Trophoblast cell (in vitro differentiated cells and primary cell): ENCODE results near the gene ATP8A2.

Experiments used
- DNase-seq, 2 donors: peaks; one replicate each; pipeline ENCODE4 v3.0.0-alpha.2; 2016
- H2AFZ ChIP-seq: 2 replicates; pipeline ENCODE4 v1.6.1; 2013; ENCODE audit warnings: low read length, moderate library complexity, mild to moderate bottlenecking; ENCODE audit not compliant: insufficient read depth, poor library complexity
- H2AK5ac ChIP-seq: 2 replicates; pipeline ENCODE4 v1.6.1; 2013; ENCODE audit warnings: mild to moderate bottlenecking, low read length
- H2BK120ac ChIP-seq: 2 replicates; pipeline ENCODE4 v1.6.1; 2013; ENCODE audit warnings: low read length, mild to moderate bottlenecking, moderate library complexity; ENCODE audit not compliant: insufficient read depth, poor library complexity
- H2BK12ac ChIP-seq: 2 replicates; pipeline ENCODE4 v1.6.1; 2013; ENCODE audit warnings: mild to moderate bottlenecking, low read length, moderate library complexity
- H2BK5ac ChIP-seq: 2 replicates; pipeline ENCODE4 v1.6.1; 2013; ENCODE audit warnings: low read length, low read depth, moderate library complexity, mild to moderate bottlenecking; ENCODE audit not compliant: poor library complexity
- H3K14ac ChIP-seq: 2 replicates; pipeline ENCODE4 v1.6.1; 2013; ENCODE audit warnings: mild to moderate bottlenecking, low read length
- H3K18ac ChIP-seq: 2 replicates; pipeline ENCODE4 v1.6.1; 2013; ENCODE audit warnings: mild to moderate bottlenecking, low read length
- H3K23ac ChIP-seq: 2 replicates; pipeline ENCODE4 v1.6.1; 2013; ENCODE audit warnings: low read length
- H3K27ac ChIP-seq: 2 replicates; pipeline ENCODE4 v1.5.1; 2013; ENCODE audit warnings: low read depth, mild to moderate bottlenecking, inconsistent platforms, low read length, moderate library complexity
- H3K27me3 ChIP-seq: 2 replicates; pipeline ENCODE4 v1.6.1; 2013; ENCODE audit warnings: inconsistent platforms, mild to moderate bottlenecking, low read length, moderate library complexity; ENCODE audit not compliant: insufficient read depth
- H3K36me3 ChIP-seq, 2 experiments: 1 replicate in 1 of 2; 2 replicates in 1 of 2; pipeline ENCODE4 v1.6.1; 2013; ENCODE audit warnings: low read length in 2 of 2, mild to moderate bottlenecking in 2 of 2, moderate library complexity in 1 of 2; ENCODE audit not compliant: insufficient read depth in 2 of 2, control insufficient read depth in 1 of 2
- H3K4ac ChIP-seq: 2 replicates; pipeline ENCODE4 v1.6.1; 2013; ENCODE audit warnings: low read depth, mild to moderate bottlenecking, low read length, moderate library complexity
- H3K4me1 ChIP-seq, 2 experiments: 1 replicate in 1 of 2; 2 replicates in 1 of 2; pipeline ENCODE4 v1.6.1; 2013; ENCODE audit warnings: low read length in 2 of 2, mild to moderate bottlenecking in 2 of 2, moderate library complexity in 1 of 2; ENCODE audit not compliant: insufficient read depth in 2 of 2, control insufficient read depth in 1 of 2
- H3K4me2 ChIP-seq: 2 replicates; pipeline ENCODE4 v1.6.1; 2013; ENCODE audit warnings: inconsistent platforms, mild to moderate bottlenecking, low read length, moderate library complexity
- H3K4me3 ChIP-seq: 2 replicates; pipeline ENCODE4 v1.5.1; 2013; ENCODE audit warnings: mild to moderate bottlenecking, low read depth, low read length, inconsistent platforms
- H3K79me1 ChIP-seq: one replicate; pipeline ENCODE4 v1.6.1; 2013; ENCODE audit warnings: low read length
- H3K79me2 ChIP-seq: 2 replicates; pipeline ENCODE4 v1.6.1; 2013; ENCODE audit warnings: low read length, mild to moderate bottlenecking; ENCODE audit not compliant: control insufficient read depth, insufficient read depth, poor library complexity
- H3K9ac ChIP-seq: 2 replicates; pipeline ENCODE4 v1.6.1; 2013; ENCODE audit warnings: mild to moderate bottlenecking, low read length
- H3K9me3 ChIP-seq: 2 replicates; pipeline ENCODE4 v1.6.1; 2013; ENCODE audit warnings: low read depth, mild to moderate bottlenecking, control low read depth, inconsistent platforms, low read length; ENCODE audit not compliant: insufficient read depth
- H4K12ac ChIP-seq: 2 replicates; pipeline ENCODE4 v1.6.1; 2013; ENCODE audit warnings: low read depth, mild to moderate bottlenecking, low read length, moderate library complexity
- H4K8ac ChIP-seq: 2 replicates; pipeline ENCODE4 v1.6.1; 2013; ENCODE audit warnings: low read depth, mild to moderate bottlenecking, low read length, moderate library complexity
- H4K91ac ChIP-seq: one replicate; pipeline ENCODE4 v1.6.1; 2013; ENCODE audit warnings: low read depth, mild to moderate bottlenecking, low read length, moderate library complexity
- WGBS: extraction: QIAGEN DNeasy Blood & Tissue Kit; methylation state at CpG from one replicate; pipeline ENCODE4 v1.1.7; 2013; ENCODE audit warnings: missing lambda C conversion rate; ENCODE audit not compliant: insufficient read length, insufficient coverage; ENCODE audit errors: extremely low coverage; 5-methylcytosine and 5-hydroxymethylcytosine counted together

The ATP8A2 gene

DNA sequence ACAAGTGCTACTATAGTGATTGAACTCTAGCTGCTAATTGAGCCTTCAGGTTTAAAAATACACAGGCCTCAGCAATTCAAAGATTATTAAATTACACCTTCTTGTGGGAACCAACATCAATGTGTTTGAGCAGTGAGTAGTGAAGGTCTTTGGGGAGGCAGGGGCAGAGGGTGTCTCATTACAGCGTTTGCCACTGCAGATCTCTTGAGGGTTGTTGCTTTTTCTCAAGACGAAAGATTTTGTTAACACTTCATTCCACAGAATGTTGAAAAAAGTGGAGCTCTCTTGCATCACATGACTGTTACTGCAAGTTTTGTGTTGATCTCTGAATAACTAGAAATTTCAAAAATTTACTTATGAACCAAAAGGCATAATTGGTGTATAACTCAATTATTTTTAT, 253.6 kb downstream of the ATP8A2 start:
- Histone ChIP-seq H3K27me3 (no peaks in the 10 kb centered on the region), H2BK12ac (no peak overlapping the region), H3K14ac (no peak overlapping the region), H4K8ac (no peak overlapping the region), H3K4me1 (no peaks in the 10 kb centered on the region), H3K79me2 (no peaks in the 10 kb centered on the region), H3K4me3 (no peak overlapping the region), H4K91ac (no peak overlapping the region), H3K27ac (no peak overlapping the region), H3K4ac (no peak overlapping the region), H3K36me3 (no peaks in the 10 kb centered on the region), H3K9ac (no peak overlapping the region), H2BK120ac (no peak overlapping the region), H2BK5ac (no peak overlapping the region), H2AFZ (no peak overlapping the region), H3K9me3 (no peaks in the 10 kb centered on the region), H3K79me1 (no peaks in the 10 kb centered on the region), H3K23ac (no peak overlapping the region), H3K4me2 (no peak overlapping the region), H3K18ac (no peak overlapping the region), H2AK5ac (no peak overlapping the region), H4K12ac (no peak overlapping the region)
- no CpG with 5 or more reads among the region's 2 CpGs for WGBS
- no peak for DNase-seq

- Histone ChIP-seq H3K79me2 (no peaks in the 10 kb centered on the region), H4K91ac (no peak overlapping the region), H3K23ac (no peak overlapping the region), H2BK12ac (no peak overlapping the region), H3K14ac (no peak overlapping the region), H3K4ac (no peak overlapping the region), H3K27ac (no peak overlapping the region), H4K8ac (no peak overlapping the region), H3K4me3 (no peak overlapping the region), H2BK5ac (no peak overlapping the region), H2AFZ (no peak overlapping the region), H3K9ac (no peak overlapping the region), H3K79me1 (peaks cover 2% of the 10 kb centered on the region), H3K36me3 (no peaks in the 10 kb centered on the region), H3K4me1 (peaks cover 0 to 10% of the 10 kb centered on the region in 2 experiments), H2BK120ac (no peak overlapping the region), H2AK5ac (no peak overlapping the region), H4K12ac (no peak overlapping the region), H3K9me3 (no peaks in the 10 kb centered on the region), H3K4me2 (no peak overlapping the region), H3K27me3 (no peaks in the 10 kb centered on the region), H3K18ac (no peak overlapping the region)
- no peak for DNase-seq
- WGBS = no CpG with 5 or more reads among the region's 7 CpGs
Measured at GRCh38 chr13:25630329-25630900, 258.6 kb downstream of the ATP8A2 start.

GRCh38 chr13:25632166-25632888, 260.6 kb downstream of the ATP8A2 start:
- H3K27ac ChIP-seq = no peak overlapping the region
- peaks cover 2% of the 10 kb centered on the region for H3K79me1 ChIP-seq
- no peak overlapping the region for H3K9ac ChIP-seq
- no peak overlapping the region for H2BK12ac ChIP-seq
- H2BK5ac ChIP-seq = no peak overlapping the region
- no peak overlapping the region for H3K14ac ChIP-seq
- H3K4me2 ChIP-seq = no peak overlapping the region
- no peak overlapping the region for H3K18ac ChIP-seq
- no peak overlapping the region for H4K8ac ChIP-seq
- H3K4me1 ChIP-seq = peaks cover 0 to 10% of the 10 kb centered on the region in 2 experiments
- no peaks in the 10 kb centered on the region for H3K79me2 ChIP-seq
- H2BK120ac ChIP-seq = no peak overlapping the region
- no peak overlapping the region for H2AK5ac ChIP-seq
- H3K27me3 ChIP-seq = no peaks in the 10 kb centered on the region
- no peak overlapping the region for H3K4me3 ChIP-seq
- no peak for DNase-seq
- H2AFZ ChIP-seq = no peak overlapping the region
- no peaks in the 10 kb centered on the region for H3K9me3 ChIP-seq
- no peaks in the 10 kb centered on the region for H3K36me3 ChIP-seq
- no peak overlapping the region for H4K12ac ChIP-seq
- WGBS = no CpG with 5 or more reads among the region's 8 CpGs
- H4K91ac ChIP-seq = no peak overlapping the region
- no peak overlapping the region for H3K4ac ChIP-seq
- H3K23ac ChIP-seq = no peak overlapping the region

DNA sequence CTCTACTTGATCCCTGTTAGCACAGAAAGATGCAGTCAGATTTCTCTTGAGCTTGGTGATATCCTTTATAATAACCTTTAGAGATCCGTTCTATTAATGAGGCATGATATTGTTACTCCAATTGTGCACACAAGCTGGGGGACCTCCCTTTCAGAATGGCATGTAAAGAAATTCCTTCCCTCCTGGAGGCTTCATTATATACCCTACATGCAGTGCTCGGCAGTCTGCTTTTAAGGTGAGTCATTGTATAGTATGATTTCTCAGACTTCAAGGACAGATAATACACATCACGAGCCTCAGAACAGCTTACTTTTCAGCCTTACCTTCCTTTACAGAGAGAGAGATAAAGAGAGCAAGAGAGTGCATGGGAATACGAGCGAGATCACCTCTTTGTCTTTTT, 261.3 kb downstream of the ATP8A2 start:
- Histone ChIP-seq H2BK12ac (no peak overlapping the region), H3K4me1 (peaks cover 0 to 10% of the 10 kb centered on the region in 2 experiments), H3K27ac (no peak overlapping the region), H2BK120ac (no peak overlapping the region), H3K4ac (no peak overlapping the region), H3K4me3 (no peak overlapping the region), H3K14ac (no peak overlapping the region), H4K8ac (no peak overlapping the region), H3K79me2 (no peaks in the 10 kb centered on the region), H3K27me3 (no peaks in the 10 kb centered on the region), H4K91ac (no peak overlapping the region), H3K36me3 (no peaks in the 10 kb centered on the region), H4K12ac (no peak overlapping the region), H3K18ac (no peak overlapping the region), H3K9me3 (no peaks in the 10 kb centered on the region), H2BK5ac (no peak overlapping the region), H2AFZ (no peak overlapping the region), H2AK5ac (no peak overlapping the region), H3K9ac (no peak overlapping the region), H3K4me2 (no peak overlapping the region), H3K23ac (no peak overlapping the region), H3K79me1 (peaks cover 2% of the 10 kb centered on the region)
- no CpG with 5 or more reads among the region's 5 CpGs for WGBS
- DNase-seq = no peak
